Posterior cingulate gyrus (tissue), 11 donors: ENCODE data around the gene FBXO42.
"Not testable (repeated sequence)": the region's sequence is repeated elsewhere in the genome, so short reads cannot be mapped to it uniquely, and the experiment has no call there.

ENCODE experiments used
- DNase-seq, 10 donors: peaks; one replicate each; pipeline versions ENCODE4 v3.0.0 to v3.0.0-alpha.2; 2020 to 2021; ENCODE audit warnings: mixed read lengths in 3 of 10
- intact Hi-C: fragments of 100-400 bp; cut with DNase I; formaldehyde crosslinking; loops from one replicate; pipeline ENCODE4 v1.15.1; 2023

Gene FBXO42

DNA sequence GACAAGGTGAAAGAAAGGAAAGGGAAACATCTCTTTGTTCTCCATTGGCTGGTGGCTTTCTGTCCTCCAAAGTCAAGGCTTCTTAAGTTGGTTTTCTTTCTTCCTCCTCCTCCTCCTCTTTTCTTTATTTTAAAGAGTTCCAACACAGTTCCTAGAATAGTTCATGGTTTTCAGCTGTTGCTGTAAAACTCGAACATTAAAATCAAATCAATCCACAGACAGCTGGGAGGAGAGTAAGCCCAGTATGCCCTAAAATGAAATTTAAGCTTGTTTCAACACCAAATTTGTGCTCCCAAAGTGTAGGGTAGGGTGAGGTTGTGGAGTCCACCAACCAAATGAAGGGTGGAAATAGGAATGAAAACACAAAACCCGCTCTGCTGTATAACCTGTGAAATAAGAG lies 104.8 kb downstream of the FBXO42 start:
- intact Hi-C loops: loop anchor here (10.0 kb wide), 1 partner anchor 117 kb away; the partner anchor contains the start of gene SZRD1
- DNase-seq: no peak

DNA sequence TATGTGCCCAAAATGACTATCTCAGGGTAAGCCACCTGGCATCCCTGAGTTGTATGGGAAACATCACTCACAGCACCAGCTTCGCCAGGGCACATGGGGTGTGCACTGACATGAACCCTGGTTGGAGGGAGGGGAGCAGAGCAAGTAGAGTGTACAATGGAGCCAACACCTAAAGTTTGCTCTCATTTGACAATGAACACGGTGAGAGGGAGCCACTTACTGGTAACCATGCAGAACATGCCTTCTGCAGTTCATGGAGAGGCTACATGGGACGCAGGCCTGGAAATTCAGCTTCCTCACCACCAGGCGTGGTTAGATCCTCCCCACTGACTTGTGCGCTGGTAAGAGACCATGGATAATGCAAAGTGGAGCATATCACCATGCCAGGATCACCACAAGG lies 105.3 kb downstream of the FBXO42 start:
- peak in 1 of 10 donors; percentile 29 for DNase-seq
- intact Hi-C loops: loop anchor here (10.0 kb wide), 1 partner anchor 118 kb away; the partner anchor contains the start of gene SZRD1

DNA sequence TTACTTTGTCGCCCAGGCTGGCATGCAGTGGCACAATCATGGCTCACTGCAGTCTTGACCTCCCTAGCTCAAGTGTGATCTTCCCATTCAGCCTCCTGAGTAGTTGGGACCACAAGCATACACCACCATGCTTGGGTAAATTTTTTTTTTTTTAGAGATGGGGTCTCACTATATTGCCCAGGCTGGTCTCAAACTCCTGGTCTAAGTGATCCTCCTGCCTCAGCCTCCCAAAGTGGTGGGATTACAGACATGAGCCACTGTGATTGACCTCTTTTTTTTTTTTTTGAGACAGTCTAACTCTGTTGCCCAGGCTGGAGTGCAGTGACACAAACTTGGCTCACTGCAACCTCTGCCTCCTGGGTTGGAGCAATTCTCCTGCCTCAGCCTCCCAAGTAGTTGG lies 106.0 kb downstream of the FBXO42 start:
- DNase-seq: not testable (repeated sequence)
- intact Hi-C loops: loop anchor here (10.0 kb wide), 1 partner anchor 119 kb away; the partner anchor contains the start of gene SZRD1

DNA sequence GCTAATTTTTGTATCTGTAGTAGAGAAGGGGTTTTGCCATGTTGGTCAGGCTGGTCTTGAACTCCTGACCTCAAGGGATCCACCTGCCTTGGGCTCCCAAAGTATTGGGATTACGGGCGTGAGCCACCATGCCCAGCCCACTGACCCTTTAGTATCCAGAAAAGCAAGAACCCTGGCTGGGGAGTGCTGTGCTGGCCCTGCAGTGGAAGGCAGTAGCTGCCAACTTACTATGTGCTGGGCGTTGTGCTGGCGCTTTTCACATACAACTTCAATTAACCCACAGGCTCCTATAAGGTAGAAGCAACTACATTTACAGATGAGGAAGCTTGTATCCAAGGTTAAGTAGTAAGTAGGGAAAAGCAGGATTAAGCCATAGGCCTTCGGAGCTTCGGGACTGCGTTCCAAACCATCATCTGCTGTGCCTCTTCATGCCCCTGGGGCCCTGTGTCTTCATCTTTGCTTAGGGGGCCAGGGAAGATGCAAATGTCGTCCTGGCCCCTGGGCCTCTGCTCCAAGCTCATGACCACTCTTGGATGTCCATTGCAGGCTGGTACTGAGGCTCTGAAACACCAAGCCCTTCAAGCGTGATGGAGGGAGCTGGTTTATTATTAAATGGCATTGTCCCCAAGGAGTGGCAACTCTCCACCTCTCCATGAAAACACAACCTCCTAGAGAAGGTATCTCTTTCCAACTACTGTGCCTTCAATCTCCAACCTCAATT lies 106.6 kb downstream of the FBXO42 start:
- DNase-seq: peak in 1 of 10 donors; percentile 6
- intact Hi-C loops: loop anchor here (2.0 to 10.0 kb wide), 2 partner anchors 119 to 167 kb away; partner anchors contain the start of gene SZRD1

DNA sequence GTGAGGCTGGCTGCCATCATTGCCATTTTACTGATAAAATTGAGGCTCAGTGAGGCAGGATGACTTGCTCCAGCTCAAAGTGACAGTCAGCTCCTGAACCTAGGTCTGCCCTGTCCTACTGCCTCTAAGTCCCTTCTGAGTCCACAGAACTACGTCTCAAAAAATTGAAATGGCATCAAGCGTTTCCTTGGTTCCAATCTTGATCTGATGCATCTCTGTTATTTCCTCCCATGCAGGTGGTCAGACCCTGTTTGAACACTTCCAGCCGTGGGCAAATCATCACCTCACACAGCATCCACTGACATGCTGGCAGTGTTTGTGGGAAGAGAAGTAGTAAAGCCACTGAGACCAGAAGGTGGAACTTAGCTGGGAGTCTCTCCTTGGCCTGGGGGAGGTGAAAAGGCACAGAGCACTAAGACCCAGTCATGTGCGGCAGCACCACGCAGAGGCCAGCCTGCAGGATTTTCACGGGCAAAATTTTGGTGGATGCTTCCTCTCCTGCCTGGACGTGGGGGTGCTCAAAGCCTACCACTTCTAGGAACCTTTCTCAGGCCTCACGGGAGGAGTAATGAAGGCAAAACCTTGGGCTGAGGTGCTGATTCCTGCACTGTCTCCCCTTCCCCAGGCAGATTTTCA lies 107.5 kb downstream of the FBXO42 start:
- intact Hi-C loops: loop anchor here (2.0 to 10.0 kb wide), 3 partner anchors 57 to 166 kb away; partner anchors contain the start of gene SZRD1
- peak in 1 of 10 donors; percentile 41 for DNase-seq

DNA sequence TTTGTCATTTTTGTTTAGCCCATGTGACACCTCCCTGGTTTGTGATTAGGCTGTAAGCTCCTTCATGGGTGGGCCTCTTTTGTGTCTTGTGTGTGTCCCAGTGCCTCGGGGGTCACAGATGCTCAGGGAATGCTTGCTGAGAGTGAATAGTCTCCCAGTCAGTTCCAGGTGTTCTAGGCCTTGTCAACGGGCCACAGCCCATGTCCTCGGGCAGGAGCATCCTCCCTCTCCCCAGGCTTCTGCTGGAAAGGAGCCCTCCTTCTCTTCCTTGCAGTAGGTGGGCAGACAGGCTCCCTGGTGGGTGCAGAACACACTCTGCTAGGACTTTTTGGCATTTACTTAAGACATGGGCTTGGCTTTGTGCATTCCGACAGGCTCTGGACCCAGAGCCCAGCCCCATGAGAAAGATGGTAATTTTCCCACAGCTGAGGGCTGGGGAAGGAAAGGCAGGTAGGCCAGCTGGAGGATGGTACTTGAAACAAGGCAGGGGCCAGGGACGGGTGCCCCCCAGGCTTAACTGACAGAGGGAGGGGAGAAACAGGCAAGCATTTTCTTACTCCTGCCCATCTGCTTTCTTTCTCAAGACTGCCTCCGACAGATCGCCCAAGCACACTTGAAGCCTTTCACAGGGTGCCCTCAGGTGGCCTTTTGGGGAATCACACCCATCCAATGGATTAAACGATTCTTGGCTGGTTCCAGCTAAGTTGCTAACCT lies 108.2 kb downstream of the FBXO42 start:
- DNase-seq: peak; percentile 40 to 93 (median 74)
- intact Hi-C loops: loop anchor here (2.0 to 10.0 kb wide), 3 partner anchors 57 to 165 kb away; partner anchors contain the start of gene SZRD1

DNA sequence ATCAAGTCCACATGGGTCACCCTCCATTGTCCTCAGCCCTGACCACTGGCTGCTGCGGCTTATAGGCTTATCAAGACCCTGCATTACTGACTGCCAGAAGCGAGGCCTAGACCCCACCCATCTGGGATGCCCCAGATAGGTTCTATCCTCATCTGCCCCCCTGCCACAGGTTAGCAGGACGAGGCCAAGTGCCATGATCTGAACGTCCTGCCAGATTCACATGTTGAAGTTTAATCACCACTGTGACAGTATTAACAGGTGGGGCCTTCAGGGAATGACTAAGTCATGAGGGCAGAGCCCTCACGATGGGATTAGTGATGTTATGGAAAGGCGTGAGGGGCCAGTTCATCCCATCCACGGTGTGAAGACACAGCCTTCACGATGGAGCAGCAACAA lies 109.1 kb downstream of the FBXO42 start:
- intact Hi-C loops: loop anchor here (5.0 to 10.0 kb wide), 2 partner anchors 56 to 122 kb away; partner anchors contain the start of gene SZRD1
- DNase-seq: no peak

DNA sequence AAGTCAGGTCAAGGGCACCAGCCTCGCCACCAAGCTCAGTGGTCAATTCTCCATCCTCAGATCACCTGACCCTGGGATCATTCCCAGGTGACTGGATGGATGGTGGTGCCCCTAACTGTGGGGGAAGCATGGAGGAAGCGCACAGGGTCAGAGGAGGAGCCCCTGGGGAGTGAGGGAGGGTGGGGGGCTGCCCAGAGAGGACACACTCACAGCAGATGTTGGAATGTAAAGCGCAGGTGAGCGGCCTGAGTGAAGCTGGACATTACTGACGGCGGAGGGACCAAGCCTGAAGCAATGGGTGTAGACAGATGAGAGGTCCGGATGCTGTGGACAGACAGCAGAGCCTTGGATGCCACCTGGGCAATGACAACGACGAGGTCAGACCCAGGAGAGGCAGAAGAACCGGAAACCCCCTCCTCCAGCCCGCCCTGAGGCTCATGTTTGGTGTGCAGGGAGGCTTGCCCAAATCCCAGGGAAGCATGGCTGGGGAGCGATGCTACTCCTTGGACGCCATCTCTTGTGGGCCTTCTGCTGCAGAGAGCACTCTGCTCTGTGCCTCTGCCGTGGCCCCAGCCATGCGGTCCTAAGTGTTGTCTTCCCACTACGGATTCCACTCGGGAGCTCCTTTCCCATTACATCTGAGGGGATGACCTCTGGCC lies 109.6 kb downstream of the FBXO42 start:
- intact Hi-C loops: loop anchor here (5.0 to 10.0 kb wide), 2 partner anchors 55 to 122 kb away; partner anchors contain the start of gene SZRD1

DNA sequence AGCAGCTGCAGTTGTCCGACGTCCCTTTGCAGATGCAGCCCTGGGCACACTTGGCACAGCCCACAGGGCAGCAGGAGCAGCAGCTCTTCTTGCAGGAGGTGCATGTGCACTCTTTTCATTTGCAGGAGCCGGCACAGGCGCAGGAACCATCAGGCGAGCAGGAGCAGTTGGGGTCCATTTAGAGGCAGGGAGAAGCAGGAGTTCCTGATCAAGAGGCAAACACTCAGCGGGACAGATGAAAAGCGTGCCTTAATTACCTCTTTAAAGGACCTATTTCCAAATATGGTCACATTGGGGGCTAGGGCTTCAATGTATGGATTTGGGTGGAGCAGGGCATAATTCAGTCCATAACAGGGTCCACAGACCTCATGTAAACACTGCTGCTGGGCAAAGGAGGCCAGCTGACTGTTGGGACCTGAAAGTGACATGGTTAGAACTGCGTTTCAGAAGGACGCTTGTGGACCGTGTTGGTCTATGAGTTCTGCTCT lies 111.0 kb downstream of the FBXO42 start:
- intact Hi-C loops: loop anchor here (5.0 to 10.0 kb wide), 2 partner anchors 54 to 124 kb away; partner anchors contain the start of gene SZRD1
- peak in 2 of 10 donors; percentile 64 to 73 for DNase-seq

More for the DNA sequence above, 109.6 kb downstream of the FBXO42 start:
- peak in 1 of 10 donors; percentile 78 for DNase-seq

DNA sequence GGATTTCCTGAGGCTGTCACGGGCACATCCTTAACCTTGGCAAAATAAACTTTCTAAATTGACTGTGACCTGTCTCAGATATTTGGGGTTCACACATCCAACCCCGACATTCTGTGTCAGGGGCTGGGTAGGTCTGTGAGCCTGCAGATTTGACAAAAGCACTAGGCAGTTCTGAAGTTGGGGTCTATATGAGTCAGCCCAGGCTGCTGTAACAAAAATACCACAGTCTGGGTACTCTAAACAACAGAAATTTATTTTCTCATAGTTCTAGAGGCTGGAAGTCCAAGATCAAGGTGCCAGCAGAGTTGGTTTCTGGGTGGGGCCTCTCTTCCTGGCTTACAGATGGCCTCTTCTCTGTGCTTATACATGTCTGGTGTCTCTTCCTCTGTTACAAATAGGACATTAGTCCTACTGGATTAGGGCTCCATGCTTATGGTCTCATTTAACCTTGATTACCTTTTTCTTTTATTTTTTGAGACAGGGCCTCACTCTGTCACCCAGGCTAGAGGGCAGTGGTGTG lies 112.2 kb downstream of the FBXO42 start:
- intact Hi-C loops: loop anchor here (5.0 to 10.0 kb wide), 2 partner anchors 53 to 125 kb away; partner anchors contain the start of gene SZRD1
- no peak for DNase-seq

DNA sequence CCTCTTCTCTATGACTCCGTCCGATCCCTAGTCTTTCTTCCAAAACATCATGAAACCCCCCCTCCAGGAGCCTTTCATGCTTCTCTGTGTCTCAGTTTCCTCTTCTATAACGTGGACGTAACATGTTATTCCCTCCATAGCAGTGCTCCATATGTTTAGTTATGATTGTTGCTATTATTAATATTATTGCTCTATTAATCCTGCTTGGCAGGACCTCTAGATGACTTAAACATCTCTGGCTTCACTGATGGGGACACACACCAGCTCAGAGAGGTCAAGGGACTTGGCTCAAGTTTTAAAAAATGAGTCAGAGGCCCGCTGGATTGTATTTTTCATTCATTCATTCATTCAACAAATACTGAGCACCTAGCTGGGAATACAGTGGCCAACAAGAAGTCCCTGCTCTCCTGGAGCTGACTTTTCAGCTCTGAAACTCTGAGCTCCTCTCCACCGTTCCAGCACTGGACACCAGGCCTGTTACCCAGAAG lies 114.9 kb downstream of the FBXO42 start:
- DNase-seq: peak in 1 of 10 donors; percentile 63
- intact Hi-C loops: no loop called here

DNA sequence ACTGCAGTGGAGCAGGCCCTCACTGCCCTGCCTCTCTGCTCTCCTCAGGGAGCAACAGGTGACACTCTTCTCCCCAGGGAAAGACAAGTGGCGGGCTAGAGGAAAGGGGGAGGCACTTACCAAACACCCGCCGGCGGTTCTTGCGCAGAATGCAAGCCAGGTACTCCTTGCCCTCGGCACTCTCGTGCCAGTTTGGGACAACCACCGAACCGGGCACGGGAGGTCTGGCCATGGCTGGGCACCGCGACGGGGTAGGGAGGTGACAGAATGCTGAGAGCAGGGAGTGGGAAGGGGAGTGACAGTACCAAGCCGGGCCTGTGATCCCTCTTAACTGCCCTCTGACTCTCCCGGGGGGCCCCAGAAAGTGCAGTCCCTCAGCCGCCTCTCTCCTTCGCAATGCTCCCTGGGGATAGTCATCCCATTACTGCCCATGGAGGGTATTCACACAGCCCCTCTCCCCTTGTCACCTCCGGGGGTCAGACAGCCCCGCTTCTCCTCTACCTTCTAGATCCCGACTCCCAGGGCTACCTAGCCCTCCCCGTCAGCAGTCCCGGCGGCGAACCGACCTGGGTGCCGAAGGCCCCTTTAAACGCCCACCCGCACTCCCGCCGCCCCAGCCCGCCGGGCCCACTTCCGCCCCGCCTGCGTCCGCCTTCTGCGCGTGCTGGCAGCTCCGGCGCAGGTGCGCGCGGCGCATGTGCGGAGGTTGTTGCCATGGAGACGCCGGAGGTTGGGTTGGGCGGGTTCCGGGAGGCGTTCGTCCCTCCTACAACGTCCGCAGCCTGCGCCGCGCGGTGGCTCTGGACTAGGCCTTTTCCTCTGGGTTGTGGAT lies 115.6 kb downstream of the FBXO42 start, which contains the start of gene CPLANE2:
Gene CPLANE2 (minus strand): TSS at position 673 of the 832 bp plus-strand sequence. CDS start 441 bp downstream, at position 232.
- DNase-seq: peak; percentile 86 to 99 (median 93)
- intact Hi-C loops: no loop called here

DNA sequence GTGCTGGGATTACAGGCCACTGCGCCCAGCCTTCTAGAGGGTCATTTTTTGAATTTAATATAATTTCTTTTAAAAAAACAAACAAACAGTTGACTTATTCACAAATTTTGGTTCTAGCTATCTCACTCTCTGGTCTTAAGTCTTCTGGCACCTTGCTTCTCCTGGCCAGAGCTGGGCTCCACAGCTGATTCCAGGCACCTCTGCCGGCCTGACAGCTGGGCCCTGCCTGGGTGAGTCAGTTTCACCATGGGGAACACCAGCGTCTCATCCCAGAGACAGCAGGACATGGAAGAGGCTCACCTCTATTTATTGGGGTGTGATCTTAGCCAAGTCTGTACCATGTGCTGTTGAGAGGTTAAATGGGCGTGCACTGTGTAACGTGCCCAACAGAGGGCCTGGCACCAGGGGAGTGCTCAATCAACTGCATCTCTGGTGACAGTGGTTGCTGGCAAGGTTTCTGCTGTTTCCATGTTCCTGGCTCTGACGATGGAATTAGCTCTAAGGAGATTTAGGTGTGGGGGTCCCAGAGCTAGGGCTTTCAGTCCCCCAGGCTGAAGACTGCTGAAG lies 116.3 kb downstream of the FBXO42 start:
- DNase-seq: peak in 2 of 10 donors; percentile 43 to 45
- intact Hi-C loops: no loop called here

DNA sequence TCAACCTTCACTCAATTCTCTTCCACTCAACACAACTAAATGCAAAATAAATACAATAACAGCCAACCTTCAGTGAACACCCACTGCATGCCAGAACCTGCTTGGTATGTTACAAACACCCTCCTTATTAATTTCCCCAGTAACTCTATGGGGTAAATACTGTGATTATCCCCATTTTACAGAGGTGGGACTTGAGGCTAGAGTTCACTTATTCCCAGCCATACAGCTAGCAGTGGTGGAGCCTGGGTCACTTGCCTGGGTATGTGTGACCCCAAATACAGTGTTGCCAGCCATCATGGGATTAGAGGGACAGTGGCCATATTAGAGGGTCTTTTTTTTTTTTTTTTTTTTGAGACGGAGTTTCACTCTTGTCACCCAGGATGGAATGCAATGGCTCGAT lies 116.9 kb downstream of the FBXO42 start:
- intact Hi-C loops: no loop called here

DNA sequence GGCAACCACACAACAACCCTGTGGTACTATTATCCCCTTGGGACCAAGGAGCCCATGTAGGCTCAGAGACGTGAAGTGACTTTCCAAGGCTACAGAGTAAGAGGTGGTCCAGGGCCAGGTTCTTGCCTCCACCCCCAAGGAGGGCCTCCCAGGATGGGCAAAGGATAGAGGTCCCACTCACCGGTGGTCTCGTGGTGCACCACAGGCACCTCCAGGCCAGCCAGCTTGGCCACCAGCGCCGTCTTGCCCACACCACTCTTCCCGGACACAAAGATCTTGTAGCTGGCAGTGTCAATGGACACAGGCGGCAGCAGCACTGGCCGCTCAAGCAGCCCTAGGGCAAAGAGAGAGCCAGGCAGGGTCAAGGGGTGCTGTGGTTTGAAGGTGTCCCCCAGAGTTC lies 118.8 kb downstream of the FBXO42 start:
- peak in 1 of 10 donors; percentile 59 for DNase-seq

More for the DNA sequence above, 116.9 kb downstream of the FBXO42 start:
- peak in 1 of 10 donors; percentile 7 for DNase-seq

DNA sequence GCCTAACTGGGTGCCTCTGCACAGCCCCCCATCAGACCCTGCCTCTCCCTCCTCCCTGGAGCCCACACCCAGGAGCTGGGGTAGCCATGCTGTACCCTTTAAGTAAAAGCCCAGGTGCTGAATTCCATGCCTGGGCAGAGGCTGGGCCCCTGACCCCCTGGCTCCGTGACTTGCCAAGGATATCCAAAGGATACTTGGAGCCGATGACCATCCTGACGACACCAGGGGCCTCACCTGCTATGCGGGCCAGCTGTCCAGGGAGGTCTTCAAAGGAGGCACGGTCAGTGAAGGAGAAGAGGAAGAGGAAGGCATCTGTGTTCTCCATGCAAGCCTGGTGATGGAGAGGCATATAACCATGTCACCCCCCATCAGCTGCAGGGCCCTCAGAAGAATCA lies 120.0 kb downstream of the FBXO42 start:
- peak in 1 of 10 donors; percentile 60 for DNase-seq
- intact Hi-C loops: no loop called here

More for the DNA sequence above, 118.8 kb downstream of the FBXO42 start:
- intact Hi-C loops: no loop called here
